HCT116 (cell line): ENCODE results near the gene CCR7.

Experiments used
- CBX3 ChIP-seq: IDR thresholded peaks from 2 replicates; pipeline ENCODE4 v1.6.1; 2012; ENCODE audit warnings: low read depth
- CTCF ChIP-seq, 3 experiments: fragments of 200-600 bp in 1 of 3; sonication (generic) in 1 of 3; IDR thresholded peaks in 2 of 3; conservative IDR thresholded peaks in 1 of 3; 2 replicates each; pipeline ENCODE4 v1.5.1; 2012 to 2017; ENCODE audit warnings: low read depth in 2 of 3, low read length in 2 of 3, antibody characterized with exemption in 1 of 3, borderline replicate concordance in 1 of 3, control low read depth in 1 of 3, mild to moderate bottlenecking in 1 of 3, mixed read lengths in 1 of 3, mixed run types in 1 of 3, moderate library complexity in 1 of 3; ENCODE audit not compliant: insufficient read depth in 1 of 3
- EGR1 ChIP-seq: IDR thresholded peaks from 2 replicates; pipeline ENCODE4 v1.6.1; 2012; ENCODE audit warnings: low read depth
- EZH2 ChIP-seq: fragments of 200-600 bp; sonication (generic); IDR thresholded peaks from 2 replicates; pipeline ENCODE4 v1.6.1; 2017; ENCODE audit warnings: antibody characterized with exemption, mixed run types
- EZH2phosphoT487 ChIP-seq: fragments of 200-600 bp; IDR thresholded peaks from 2 replicates; pipeline ENCODE4 v1.6.1; 2018; ENCODE audit warnings: antibody characterized with exemption, borderline replicate concordance
- JUND ChIP-seq: IDR thresholded peaks from 2 replicates; pipeline ENCODE4 v1.6.1; 2012
- POLR2A ChIP-seq: IDR thresholded peaks from 2 replicates; pipeline ENCODE4 v1.7.0; 2011; ENCODE audit warnings: borderline replicate concordance; ENCODE audit not compliant: insufficient read depth, insufficient read length; ENCODE audit errors: extremely low read depth
- POLR2AphosphoS5 ChIP-seq: IDR thresholded peaks from 2 replicates; pipeline ENCODE4 v1.6.1; 2011; ENCODE audit warnings: mild to moderate bottlenecking, low read depth, low read length, moderate library complexity
- RAD21 ChIP-seq: IDR thresholded peaks from 2 replicates; pipeline ENCODE4 v1.6.1; 2012; ENCODE audit warnings: low read depth, mild to moderate bottlenecking
- REST ChIP-seq: IDR thresholded peaks from 2 replicates; pipeline ENCODE4 v1.6.1; 2012; ENCODE audit warnings: low read depth
- SP1 ChIP-seq: IDR thresholded peaks from 2 replicates; pipeline ENCODE4 v1.6.1; 2012; ENCODE audit warnings: low read depth
- SRF ChIP-seq: IDR thresholded peaks from 2 replicates; pipeline ENCODE4 v1.6.1; 2012; ENCODE audit warnings: low read depth
- YY1 ChIP-seq: IDR thresholded peaks from 2 replicates; pipeline ENCODE4 v1.6.1; 2011; ENCODE audit warnings: low read length, low read depth, moderate library complexity, mild to moderate bottlenecking; ENCODE audit not compliant: insufficient replicate concordance; ENCODE audit errors: extremely low read depth
- ZNF274 ChIP-seq: fragments of 200-500 bp; sonication (Bioruptor generic); IDR thresholded peaks from 2 replicates; pipeline ENCODE4 v1.6.1; 2014; ENCODE audit warnings: mild to moderate bottlenecking, low read depth, low read length, inconsistent platforms

DNA sequence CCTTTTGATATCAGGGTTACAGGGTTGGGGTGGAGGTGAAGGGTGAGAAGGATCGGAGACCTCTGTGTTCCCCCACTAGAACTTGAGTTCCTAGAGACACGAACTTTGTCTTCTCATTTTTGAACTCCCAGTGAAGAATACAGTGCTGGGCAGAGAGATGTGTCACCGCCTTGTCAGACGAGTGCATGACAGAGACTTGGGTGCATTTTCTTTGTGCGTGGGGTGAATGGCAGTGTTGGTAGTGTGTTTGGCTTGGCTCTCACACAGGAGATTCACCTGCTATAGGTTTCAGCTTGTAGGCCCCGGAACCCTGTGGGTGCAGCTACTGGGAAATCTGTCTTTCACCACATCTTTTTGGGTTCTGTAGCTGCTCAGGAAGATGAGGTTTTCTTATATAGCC is 40.0 kb upstream of the CCR7 start:
- no peak for TF ChIP-seq CTCF (IDR thresholded peaks at IDR 0.05 in 2 of 3, conservative IDR thresholded peaks at IDR 0.05 in 1 of 3; ENCODE audit: borderline replicate concordance in 1 of 3, insufficient read depth in 1 of 3, low read depth in 2 of 3, low read length in 2 of 3)
- TF ChIP-seq ZNF274 = no peak
- TF ChIP-seq RAD21 = no peak
- TF ChIP-seq POLR2A = no peak
- TF ChIP-seq EZH2 = no peak
- no peak for TF ChIP-seq POLR2AphosphoS5
- no peak for TF ChIP-seq REST
- no peak for TF ChIP-seq JUND
- no peak for TF ChIP-seq EGR1
- TF ChIP-seq YY1 = no peak
- no peak for TF ChIP-seq SRF
- no peak for TF ChIP-seq CBX3
- no peak for TF ChIP-seq SP1
- TF ChIP-seq EZH2phosphoT487 = no peak
